ENCODE data around the gene AMIGO1.
A peak's percentile ranks its signal among the peaks of the same experiment; 100 is the strongest.
"Not testable (repeated sequence)": the region's sequence is repeated elsewhere in the genome, so short reads cannot be mapped to it uniquely, and the experiment has no call there.

The AMIGO1 gene

GRCh38 chr1:109484519-109484975, 25.0 kb downstream of the AMIGO1 start:
- DNase-seq (ENCODE audit: low read depth in 2 of 3, low spot score in 2 of 3), result no peak

DNA sequence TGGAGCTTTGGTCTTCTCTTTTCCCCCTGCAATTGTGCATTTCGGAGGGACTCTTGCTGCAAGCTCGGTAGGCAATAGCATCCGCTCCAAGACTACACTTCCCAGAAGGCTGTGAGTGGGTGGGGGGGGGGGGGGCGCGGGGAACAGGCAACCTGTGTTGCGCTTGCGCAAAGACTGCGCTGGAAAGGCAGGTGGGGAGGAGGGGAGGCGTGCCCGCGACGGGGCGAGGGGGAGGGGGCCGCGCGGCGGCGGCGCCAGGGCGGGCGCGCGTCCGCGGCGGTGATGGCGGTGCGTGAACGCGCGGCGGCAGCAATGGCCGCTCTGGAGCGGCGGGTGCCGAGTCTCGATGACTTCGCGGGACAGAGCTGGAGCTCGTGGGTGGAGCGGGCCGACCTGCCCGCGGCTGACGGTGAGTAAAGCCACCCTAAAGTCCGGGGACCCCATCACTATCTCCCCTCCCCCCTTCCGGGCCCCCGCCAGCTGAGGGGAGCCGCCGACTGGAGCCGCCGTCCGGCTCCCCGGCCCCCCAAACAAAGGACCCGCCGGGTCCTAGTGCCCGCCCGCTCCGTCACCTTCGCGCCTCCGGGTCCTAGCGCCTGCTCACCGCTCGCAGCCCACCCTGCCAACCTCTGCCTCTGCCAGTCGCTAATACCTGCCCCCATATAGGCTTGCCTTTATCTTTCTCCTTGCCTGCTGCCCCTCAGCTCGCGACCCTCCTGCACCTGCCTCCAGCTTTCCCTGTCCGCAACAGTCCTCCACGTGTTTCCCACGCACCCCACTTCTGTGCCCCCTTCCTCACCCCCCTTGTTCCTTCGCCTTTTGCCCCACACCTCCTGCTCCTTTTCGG, 25.6 kb downstream of the AMIGO1 start, which contains the start of gene ATXN7L2:
TSS of gene ATXN7L2 (plus strand) at position 234 of the 847 bp plus-strand sequence. CDS start at position 283, 49 bp downstream.
- DNase-seq (ENCODE audit: low read depth in 2 of 3, low spot score in 2 of 3), result peak; percentile 61 to 87 (median 81)

DNA sequence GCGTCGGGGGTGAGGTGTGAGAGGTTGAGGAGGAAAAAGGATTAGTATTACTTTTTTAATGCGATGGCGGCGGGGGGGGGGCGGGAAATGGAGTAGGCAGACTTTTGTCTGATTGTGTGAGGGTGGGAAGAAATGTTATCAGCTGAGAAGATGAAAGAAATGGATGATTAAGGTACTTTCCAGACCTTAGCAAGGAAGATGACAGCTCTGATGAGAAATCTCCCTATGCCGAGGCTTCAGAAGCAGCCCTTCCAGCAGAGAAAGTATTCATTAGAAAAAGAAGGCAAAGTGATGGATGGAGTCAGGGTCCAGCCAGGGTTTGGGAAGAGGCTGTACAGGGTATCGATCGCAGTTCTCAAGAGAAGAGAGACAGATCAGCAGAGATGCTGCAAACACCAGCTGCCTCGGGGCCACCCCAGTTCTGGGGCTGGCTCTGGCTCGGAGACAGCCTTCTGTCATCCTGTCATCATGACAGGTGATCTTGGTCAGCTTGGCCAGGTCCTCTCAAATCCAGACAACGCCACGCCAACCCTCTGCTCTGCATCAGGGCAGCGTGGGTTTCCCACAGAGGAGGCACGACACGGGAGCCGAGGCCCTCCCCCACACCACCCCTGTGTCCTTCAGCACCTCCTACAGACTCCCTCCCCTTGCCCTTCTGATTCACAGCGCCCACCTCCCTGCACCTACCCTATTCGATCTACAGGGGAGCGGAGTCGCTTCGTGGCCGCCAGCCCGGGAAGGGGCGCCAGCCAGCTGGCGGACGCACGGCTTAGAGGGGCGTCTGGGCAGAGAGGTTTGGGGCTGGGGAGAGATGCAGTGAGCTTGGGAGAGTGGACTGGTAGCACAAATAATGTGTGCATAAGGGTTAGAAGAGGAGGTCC, 26.5 kb downstream of the AMIGO1 start:
- DNase-seq (ENCODE audit: low read depth in 2 of 3, low spot score in 2 of 3), result no peak

GRCh38 chr1:109482242-109482641, 27.3 kb downstream of the AMIGO1 start:
- DNase-seq (ENCODE audit: low read depth in 2 of 3, low spot score in 2 of 3), result no peak

GRCh38 chr1:109481646-109482045, 27.9 kb downstream of the AMIGO1 start:
- DNase-seq (ENCODE audit: low read depth in 2 of 3, low spot score in 2 of 3), result no peak

DNA sequence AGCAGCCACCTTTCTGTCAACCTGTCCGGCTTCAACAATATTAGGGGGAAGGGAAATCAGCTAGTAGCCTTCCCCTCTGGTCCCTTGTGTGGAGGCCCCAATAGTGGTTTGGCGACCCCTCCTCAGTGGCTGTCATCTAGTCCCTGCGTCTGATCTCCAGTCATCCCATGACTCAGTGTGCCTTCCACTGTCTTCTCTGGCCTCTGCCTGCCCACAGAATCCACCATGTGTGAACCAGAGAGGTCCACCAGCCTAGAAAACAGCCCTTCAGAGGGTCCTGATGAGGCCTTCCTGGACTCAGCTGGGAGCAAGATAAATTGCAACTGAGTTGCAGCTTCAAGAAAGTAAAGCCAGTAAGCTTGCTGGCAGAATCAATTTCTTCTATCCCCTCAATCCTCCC, 29.6 kb downstream of the AMIGO1 start:
- no peak for DNase-seq (ENCODE audit: low read depth in 2 of 3, low spot score in 2 of 3)

GRCh38 chr1:109479311-109479710, 30.2 kb downstream of the AMIGO1 start:
- no peak for DNase-seq (ENCODE audit: low read depth in 2 of 3, low spot score in 2 of 3)

- DNase-seq (ENCODE audit: low read depth in 2 of 3, low spot score in 2 of 3), result no peak
Measured at GRCh38 chr1:109478806-109479205, 30.7 kb downstream of the AMIGO1 start.

- no peak for DNase-seq (ENCODE audit: low read depth in 2 of 3, low spot score in 2 of 3)
Measured at GRCh38 chr1:109477821-109478220, 31.7 kb downstream of the AMIGO1 start.

DNA sequence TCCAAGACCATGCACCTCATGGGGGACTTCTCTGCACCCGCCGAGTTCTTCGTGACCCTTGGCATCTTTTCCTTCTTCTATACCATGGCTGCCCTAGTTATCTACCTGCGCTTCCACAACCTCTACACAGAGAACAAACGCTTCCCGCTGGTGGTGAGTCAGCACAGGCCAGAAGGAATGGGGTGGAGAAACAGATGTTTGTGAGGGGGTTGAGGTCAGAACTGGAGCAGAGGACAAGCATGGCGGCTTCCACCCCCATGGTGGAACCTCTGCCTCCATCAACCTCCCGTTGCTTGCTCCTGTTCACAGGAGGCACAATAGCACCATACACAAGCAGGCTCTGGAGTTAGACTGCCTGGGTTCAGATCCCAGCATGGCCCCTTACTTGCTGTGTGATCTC, 32.7 kb downstream of the AMIGO1 start:
- no peak for DNase-seq (ENCODE audit: low read depth in 2 of 3, low spot score in 2 of 3)

DNA sequence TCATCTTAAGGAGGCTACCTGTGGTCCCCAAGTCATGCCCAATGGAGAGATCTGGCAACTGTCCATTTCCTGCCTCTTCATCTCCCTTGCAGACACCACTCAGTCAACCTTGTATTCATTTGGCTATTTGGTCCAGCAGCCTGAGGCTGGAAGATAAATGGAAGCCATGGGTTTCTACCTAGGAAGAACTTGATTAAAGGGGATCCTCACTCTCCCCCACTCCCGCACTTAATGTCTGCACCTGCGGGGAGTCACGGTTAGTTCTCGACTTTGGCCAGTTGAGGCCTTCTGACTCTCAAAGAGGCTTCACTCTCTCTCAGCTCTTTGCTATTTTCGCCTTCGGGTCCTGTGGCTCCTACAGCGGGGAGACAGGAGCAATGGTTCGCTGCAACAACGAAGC, 34.3 kb downstream of the AMIGO1 start:
- no peak for DNase-seq (ENCODE audit: low read depth in 2 of 3, low spot score in 2 of 3)

DNA sequence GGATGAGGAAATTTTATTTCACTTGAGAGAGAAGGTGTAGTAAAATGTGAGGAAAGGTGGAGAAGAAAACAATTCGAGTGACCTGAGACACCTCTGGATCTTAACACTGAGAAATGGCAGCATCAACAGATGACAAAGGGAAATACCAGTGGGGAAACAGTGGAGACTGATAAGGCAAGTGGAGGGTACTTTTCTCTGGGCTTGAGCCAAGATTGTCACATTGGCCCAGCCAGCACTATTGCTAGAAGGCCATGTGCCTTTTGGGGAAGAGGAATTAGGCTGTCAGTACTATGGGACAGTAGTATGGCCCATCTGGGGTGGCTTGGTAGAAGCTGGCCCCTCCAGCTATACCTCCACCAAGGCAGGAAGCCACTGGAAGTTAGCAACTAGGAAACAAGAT, 34.8 kb downstream of the AMIGO1 start:
- DNase-seq (ENCODE audit: low read depth in 2 of 3, low spot score in 2 of 3), result no peak

DNA sequence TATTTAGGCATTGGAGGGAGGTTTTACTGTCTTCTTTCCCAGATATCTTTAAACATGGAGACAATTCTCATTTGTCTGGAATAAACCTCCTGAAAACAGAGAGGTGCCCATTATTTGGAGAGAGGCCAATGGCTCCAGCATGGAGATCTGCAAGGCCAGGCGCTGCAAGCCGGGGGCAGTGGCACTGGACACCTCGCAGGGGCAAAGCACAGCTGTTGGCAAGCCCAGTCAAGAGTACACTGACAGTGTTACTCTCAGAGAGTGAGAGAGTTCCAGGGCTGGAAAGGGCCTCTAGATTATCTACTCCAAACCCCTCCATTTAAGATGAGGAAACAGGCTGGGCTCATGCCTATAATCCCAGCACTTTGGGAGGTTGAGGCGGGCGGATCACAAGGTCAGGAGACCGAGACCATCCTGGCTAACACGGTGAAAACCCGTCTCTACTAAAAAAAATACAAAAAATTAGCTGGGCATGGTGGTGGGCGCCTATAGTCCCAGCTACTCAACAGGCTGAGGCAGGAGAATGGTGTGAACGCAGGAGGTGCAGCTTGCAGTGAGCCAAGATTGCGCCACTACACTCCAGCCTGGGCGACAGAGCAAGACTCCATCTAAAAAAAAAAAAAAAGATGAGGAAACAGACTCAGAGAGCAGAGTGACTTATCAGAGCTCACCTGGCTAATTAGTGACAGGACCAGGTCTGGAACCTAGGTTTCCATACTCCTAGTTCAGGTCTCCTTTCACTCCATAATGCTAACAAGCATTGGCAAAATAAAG, 36.1 kb downstream of the AMIGO1 start:
- not testable (repeated sequence) for DNase-seq (ENCODE audit: low read depth in 2 of 3, low spot score in 2 of 3)

DNA sequence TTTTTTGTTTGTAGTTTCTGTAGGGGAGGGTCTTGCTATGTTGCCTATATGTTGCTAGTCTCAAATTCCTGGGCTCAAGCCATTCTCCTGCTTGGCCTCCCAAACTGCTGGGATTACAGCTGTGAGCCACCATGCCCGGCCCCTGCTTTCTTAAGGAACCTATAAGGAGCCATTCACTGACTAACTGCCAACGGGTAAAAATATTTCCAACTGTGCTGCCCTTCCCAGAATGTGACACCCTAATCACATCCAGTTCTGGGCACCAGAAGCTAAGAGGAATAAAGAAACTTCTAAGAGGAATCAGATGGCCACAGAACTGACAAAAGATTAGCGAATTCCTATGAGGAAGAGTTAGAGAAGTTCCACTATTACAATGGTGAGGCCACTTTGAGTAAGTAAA, 36.7 kb downstream of the AMIGO1 start:
- no peak for DNase-seq (ENCODE audit: low read depth in 2 of 3, low spot score in 2 of 3)

- no peak for DNase-seq (ENCODE audit: low read depth in 2 of 3, low spot score in 2 of 3)
Measured at GRCh38 chr1:109470245-109470644, 39.3 kb downstream of the AMIGO1 start.

DNA sequence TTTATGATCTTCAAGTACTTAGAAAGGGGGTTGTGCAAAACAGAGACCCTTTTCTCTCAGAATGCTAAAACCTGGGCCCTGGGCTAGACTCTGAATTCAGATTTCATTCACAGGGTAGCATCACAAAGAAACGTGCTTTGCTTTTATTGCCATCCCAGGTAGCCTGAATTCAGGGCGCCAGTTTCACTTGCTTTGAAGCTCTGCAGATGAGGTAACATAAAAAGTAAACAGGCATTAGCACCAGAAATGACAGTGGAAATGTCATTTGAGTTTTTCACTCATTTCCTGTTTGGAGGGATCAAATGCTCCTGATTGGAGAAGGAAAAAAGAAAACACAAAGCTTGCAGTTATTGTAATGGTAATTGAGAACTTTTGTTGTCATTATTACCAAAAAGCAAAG, 40.6 kb downstream of the AMIGO1 start:
- DNase-seq (ENCODE audit: low read depth in 2 of 3, low spot score in 2 of 3), result no peak

DNA sequence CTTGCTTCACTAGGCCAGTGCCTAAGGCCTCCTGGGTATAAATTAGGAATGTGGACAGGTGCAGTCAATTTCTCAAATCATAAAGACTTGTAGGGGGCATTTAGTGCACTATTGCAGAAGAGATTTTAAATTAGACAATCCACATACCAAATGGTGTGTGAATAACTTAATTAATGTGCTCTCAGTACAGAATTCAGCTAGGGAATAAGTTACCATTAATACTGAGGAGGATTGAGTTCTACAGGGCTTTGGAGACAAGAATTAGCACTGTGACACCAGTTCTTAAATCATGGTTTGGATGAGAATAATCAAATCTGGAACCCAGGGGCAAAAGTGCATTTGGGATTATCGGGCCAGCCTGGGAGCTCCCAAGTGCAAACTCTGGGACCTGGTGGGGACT, 41.5 kb downstream of the AMIGO1 start:
- DNase-seq (ENCODE audit: low read depth in 2 of 3, low spot score in 2 of 3), result no peak

GRCh38 chr1:109467301-109467777, 42.2 kb downstream of the AMIGO1 start:
- DNase-seq (ENCODE audit: low read depth in 2 of 3, low spot score in 2 of 3), result no peak

GRCh38 chr1:109466452-109467300, 42.9 kb downstream of the AMIGO1 start, which contains the start of gene SYPL2:
TSS of gene SYPL2 (plus strand) at chr1:109466546. CDS start at chr1:109466844, 298 bp downstream.
- DNase-seq (ENCODE audit: low read depth in 2 of 3, low spot score in 2 of 3), result no peak

- DNase-seq (ENCODE audit: low read depth in 2 of 3, low spot score in 2 of 3), result no peak
Measured at GRCh38 chr1:109466125-109466451, 43.4 kb downstream of the AMIGO1 start.
